Cardiac fibroblast (primary cell): ENCODE results near the gene GLS.

Experiments
- DNase-seq, 2 donors: peaks; one replicate each; pipeline versions ENCODE4 v3.0.0 to v3.0.0-alpha.2; 2010; ENCODE audit warnings: low read depth in 2 of 2
- H3K4me3 ChIP-seq, 2 donors: replicated peaks in 1 of 2; 1 replicate in 1 of 2; 2 replicates in 1 of 2; pipeline ENCODE4 v1.5.1; 2011; ENCODE audit warnings: low read depth in 2 of 2, low read length in 2 of 2, mild to moderate bottlenecking in 2 of 2, moderate library complexity in 1 of 2
- TF ChIP-seq, protein P1 (sequence below): IDR thresholded peaks from one replicate; pipeline ENCODE4 v1.5.1; 2011; ENCODE audit warnings: low read depth, mild to moderate bottlenecking, low read length, inconsistent platforms

The GLS gene

DNA sequence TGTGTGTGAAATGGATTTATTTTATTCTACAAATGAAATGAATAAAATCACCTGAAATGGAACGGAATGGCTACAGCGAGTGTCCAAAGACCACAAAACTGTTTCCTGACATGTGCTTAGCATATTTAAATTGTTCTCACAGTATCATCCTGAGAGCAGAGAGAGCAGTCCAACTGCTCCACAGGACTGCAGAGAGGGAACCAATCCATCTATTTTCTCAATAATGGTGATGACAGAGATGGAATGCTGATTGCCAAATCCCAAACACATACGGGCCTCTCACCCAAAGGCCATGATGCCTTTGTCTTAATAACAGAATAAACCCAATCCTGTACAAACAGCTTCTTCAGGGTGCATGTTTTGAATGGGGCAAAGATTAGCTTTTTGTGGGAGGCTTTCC, 92.2 kb downstream of the GLS start:
- no peak overlapping the region for H3K4me3 ChIP-seq
- TF ChIP-seq, protein P1, sequence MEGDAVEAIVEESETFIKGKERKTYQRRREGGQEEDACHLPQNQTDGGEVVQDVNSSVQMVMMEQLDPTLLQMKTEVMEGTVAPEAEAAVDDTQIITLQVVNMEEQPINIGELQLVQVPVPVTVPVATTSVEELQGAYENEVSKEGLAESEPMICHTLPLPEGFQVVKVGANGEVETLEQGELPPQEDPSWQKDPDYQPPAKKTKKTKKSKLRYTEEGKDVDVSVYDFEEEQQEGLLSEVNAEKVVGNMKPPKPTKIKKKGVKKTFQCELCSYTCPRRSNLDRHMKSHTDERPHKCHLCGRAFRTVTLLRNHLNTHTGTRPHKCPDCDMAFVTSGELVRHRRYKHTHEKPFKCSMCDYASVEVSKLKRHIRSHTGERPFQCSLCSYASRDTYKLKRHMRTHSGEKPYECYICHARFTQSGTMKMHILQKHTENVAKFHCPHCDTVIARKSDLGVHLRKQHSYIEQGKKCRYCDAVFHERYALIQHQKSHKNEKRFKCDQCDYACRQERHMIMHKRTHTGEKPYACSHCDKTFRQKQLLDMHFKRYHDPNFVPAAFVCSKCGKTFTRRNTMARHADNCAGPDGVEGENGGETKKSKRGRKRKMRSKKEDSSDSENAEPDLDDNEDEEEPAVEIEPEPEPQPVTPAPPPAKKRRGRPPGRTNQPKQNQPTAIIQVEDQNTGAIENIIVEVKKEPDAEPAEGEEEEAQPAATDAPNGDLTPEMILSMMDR = no peak

DNA sequence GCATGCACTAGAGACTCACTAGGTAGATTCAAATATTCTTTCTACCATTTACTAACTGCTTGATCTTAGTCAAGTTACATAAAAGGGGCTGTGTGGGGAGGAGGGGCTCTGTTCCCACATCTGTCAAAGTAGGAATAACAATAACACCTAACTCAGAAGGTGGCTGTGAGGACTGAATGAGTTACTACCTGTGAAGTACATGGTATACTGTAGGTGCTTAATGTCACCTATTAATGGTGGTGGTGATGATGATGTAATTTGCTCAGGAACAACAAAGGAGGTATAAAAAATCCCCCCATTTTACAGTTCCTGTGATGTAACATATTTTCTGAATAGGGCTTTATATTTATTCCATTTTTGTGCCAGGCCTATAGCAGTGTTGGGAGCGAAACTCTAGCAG, 92.6 kb downstream of the GLS start:
- H3K4me3 ChIP-seq = no peak overlapping the region
- no peak for DNase-seq
- TF ChIP-seq, protein P1 = no peak

More for the DNA sequence above, 92.2 kb downstream of the GLS start:
- DNase-seq = peak in 1 of 2 donors; percentile 20

- TF ChIP-seq, protein P1 = no peak
- no peak for DNase-seq
- no peak overlapping the region for H3K4me3 ChIP-seq
Observed at GRCh38 chr2:190973726-190974628, 93.4 kb downstream of the GLS start.

DNA sequence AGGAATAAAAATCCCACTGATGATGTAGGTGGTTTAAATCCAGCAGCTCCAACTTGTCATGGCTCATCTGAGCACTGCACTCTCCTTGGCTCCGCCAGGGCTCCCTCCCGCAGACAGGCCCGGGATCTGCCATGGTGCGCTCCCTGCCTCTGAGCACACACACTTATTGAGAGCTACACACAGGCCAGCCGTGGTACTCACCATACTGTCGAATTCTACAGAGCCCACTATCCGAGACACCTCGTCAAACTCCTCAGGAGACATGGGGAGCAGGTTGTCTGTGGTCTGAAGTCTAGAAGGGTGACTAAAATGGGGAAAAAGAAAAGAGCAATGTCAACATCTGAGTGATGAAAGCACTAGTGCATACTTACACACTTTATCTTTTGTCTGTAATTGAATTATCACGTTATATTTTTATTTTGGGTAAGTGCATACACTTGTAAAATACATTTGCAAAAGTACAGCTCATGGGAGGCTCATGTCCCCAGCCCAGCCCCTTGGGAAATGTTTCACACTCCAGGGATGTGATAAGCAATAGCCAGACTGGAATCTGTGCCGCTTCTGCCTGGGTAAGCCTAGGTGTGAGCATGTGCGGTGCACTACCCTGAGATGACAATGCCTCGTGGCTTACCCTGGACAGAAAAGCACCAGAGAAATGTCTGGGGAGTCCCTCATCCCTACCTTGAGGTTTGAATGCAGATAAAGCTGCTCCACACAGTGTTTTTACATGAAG, 94.2 kb downstream of the GLS start:
- H3K4me3 ChIP-seq = no peak overlapping the region
- TF ChIP-seq, protein P1 = no peak
- DNase-seq = no peak

DNA sequence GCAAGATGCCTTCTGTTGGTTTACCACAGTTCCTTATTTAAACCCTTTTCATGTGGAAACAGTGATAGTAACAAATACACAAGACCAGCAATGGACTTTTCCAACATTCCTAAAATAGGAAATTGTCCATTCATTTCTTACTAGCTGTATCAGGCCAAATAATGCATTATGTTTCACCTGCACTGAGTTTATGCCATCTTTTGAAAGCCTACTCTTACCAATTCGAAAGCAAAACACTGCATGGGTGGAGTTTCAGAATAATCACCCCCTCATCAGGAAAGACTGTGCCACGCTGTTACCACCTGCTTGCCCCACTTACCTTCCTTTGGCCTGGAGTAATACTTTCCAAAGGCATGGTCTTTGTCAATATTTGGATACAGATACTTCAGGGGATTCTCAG, 95.9 kb downstream of the GLS start:
- TF ChIP-seq, protein P1 = no peak
- DNase-seq = no peak
- no peak overlapping the region for H3K4me3 ChIP-seq

DNA sequence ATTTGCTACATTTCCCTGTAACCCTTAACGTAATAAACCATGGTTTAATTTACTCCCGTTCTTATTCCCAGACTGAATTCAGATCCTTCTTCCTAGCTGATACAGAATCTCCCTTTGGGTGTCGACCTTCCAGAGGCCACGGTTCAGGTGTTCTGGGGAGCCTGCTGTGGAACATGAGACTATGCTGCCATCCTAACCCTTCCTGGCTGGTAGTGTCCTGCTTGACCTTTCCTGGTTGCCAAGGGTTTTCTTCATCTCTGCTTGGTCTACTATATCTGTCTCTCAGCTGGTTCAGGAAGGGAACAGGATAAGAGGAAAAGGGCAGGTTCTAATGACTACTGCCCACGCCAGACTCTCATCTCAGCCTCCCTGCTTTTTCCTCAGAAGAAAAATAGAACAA, 96.9 kb downstream of the GLS start:
- TF ChIP-seq, protein P1 = no peak
- no peak overlapping the region for H3K4me3 ChIP-seq
- no peak for DNase-seq
